Endothelial cell of umbilical vein (primary cell): ENCODE data around the gene TNIK.

Experiments
- EZH2 ChIP-seq: IDR thresholded peaks from 2 replicates; pipeline ENCODE4 v1.6.1; 2012; ENCODE audit warnings: borderline replicate concordance, low read depth, mild to moderate bottlenecking, moderate library complexity, low read length, inconsistent platforms; ENCODE audit not compliant: severe bottlenecking
- POLR2A ChIP-seq: IDR thresholded peaks from 2 replicates; pipeline ENCODE4 v1.6.1; 2012; ENCODE audit warnings: low read depth, mild to moderate bottlenecking, control low read depth, low read length
- POLR2AphosphoS5 ChIP-seq: IDR thresholded peaks from 2 replicates; pipeline ENCODE4 v1.6.1; 2012; ENCODE audit warnings: low read depth, mild to moderate bottlenecking, control low read depth, low read length, moderate library complexity; ENCODE audit not compliant: insufficient read depth
- TF ChIP-seq, protein P1 (sequence below), 2 donors: IDR thresholded peaks; 1 replicate in 1 of 2; 2 replicates in 1 of 2; pipeline ENCODE4 v1.5.1; 2011; ENCODE audit warnings: low read length in 2 of 2, mild to moderate bottlenecking in 2 of 2, moderate library complexity in 2 of 2, control low read depth in 1 of 2, inconsistent platforms in 1 of 2, low read depth in 1 of 2; ENCODE audit not compliant: insufficient read depth in 1 of 2; ENCODE audit errors: extremely low read depth in 1 of 2
- TF ChIP-seq, protein P2 (sequence below): IDR thresholded peaks from 2 replicates; pipeline ENCODE4 v1.6.1; 2011; ENCODE audit not compliant: insufficient read depth, insufficient read length

DNA sequence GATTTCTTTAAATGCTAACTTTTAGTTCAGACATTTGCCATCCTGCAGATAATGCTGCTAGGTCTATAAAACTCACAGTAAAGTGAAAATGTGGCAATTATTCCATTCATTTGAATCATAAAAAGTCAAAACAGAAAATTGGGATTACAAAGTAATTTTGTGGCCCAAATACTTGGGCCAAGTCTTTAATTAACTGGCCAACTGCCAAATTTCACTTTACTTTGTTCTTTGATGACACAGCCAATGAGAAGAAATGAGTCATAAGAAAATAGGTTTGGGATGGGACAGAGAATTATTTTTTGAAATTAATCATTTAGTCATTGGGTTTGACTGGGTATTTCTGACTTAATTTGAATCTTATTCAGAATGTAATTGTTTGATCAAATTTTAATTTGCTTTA, 343.8 kb downstream of the TNIK start:
- TF ChIP-seq, protein P1, sequence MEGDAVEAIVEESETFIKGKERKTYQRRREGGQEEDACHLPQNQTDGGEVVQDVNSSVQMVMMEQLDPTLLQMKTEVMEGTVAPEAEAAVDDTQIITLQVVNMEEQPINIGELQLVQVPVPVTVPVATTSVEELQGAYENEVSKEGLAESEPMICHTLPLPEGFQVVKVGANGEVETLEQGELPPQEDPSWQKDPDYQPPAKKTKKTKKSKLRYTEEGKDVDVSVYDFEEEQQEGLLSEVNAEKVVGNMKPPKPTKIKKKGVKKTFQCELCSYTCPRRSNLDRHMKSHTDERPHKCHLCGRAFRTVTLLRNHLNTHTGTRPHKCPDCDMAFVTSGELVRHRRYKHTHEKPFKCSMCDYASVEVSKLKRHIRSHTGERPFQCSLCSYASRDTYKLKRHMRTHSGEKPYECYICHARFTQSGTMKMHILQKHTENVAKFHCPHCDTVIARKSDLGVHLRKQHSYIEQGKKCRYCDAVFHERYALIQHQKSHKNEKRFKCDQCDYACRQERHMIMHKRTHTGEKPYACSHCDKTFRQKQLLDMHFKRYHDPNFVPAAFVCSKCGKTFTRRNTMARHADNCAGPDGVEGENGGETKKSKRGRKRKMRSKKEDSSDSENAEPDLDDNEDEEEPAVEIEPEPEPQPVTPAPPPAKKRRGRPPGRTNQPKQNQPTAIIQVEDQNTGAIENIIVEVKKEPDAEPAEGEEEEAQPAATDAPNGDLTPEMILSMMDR (IDR thresholded peaks at IDR 0.05; ENCODE audit: extremely low read depth in 1 of 2, insufficient read depth in 1 of 2, low read depth in 1 of 2, low read length in 2 of 2): no peak
- no peak for TF ChIP-seq EZH2
- TF ChIP-seq POLR2A: no peak
- TF ChIP-seq POLR2AphosphoS5: no peak
- TF ChIP-seq, protein P2, sequence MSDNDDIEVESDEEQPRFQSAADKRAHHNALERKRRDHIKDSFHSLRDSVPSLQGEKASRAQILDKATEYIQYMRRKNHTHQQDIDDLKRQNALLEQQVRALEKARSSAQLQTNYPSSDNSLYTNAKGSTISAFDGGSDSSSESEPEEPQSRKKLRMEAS: no peak
